IMR-90 (cell line): ENCODE measurements around the gene SMARCD1. TPM values are rescaled to one million over a fixed set of nuclear protein-coding genes. Genes with fewer than 3 reads are reported as not detected.

Experiments
- ATAC-seq: fragments of 200-7000 bp; cut with Tn5 transposase; 2 replicates; pipeline ENCODE4 v1.9.1; 2020; ENCODE audit warnings: low read depth, mild to moderate bottlenecking, moderate library complexity
- BruUV-seq: library from RNA; stranded (reverse); fragments of 400-500 nt; replicated peaks from 2 replicates; lab custom pipeline; 2021; lab: Mats Ljungman, UMichigan
- CTCF ChIA-PET: fragments of 300-600 bp; formaldehyde crosslinking; extraction: SDS; loops from one replicate; lab custom pipeline; 2021; ENCODE audit warnings: antibody characterized with exemption; lab: Yijun Ruan, JAX
- POLR2A ChIA-PET: fragments of 300-600 bp; sonication (Branson Sonifier 250); formaldehyde crosslinking; loops from one replicate; lab custom pipeline; 2022; ENCODE audit warnings: antibody characterized with exemption; ENCODE audit not compliant: unreplicated experiment; lab: Charles Lee
- DNase-seq: peaks from one replicate; pipeline ENCODE4 v3.0.0; 2013
- H2AFZ ChIP-seq: replicated peaks from 2 replicates; pipeline ENCODE3; 2013; ENCODE audit warnings: low read length, mild to moderate bottlenecking; ENCODE audit not compliant: poor library complexity
- H2AK5ac ChIP-seq: 2 replicates; pipeline ENCODE4 v1.6.1; 2013; ENCODE audit warnings: low read depth, low read length, inconsistent platforms
- H2AK9ac ChIP-seq: replicated peaks from 2 replicates; pipeline ENCODE3; 2013; ENCODE audit warnings: mild to moderate bottlenecking, low read depth, low read length, moderate library complexity; ENCODE audit not compliant: poor library complexity
- H2BK120ac ChIP-seq: 2 replicates; pipeline ENCODE4 v1.6.1; 2013; ENCODE audit warnings: low read depth, low read length, inconsistent platforms
- H2BK15ac ChIP-seq: 3 replicates; pipeline ENCODE4 v1.6.1; 2013; ENCODE audit warnings: low read depth, low read length, inconsistent platforms
- H2BK20ac ChIP-seq: 2 replicates; pipeline ENCODE4 v1.6.1; 2013; ENCODE audit warnings: low read depth, mild to moderate bottlenecking, inconsistent platforms, low read length, moderate library complexity
- H2BK5ac ChIP-seq: 2 replicates; pipeline ENCODE4 v1.6.1; 2013; ENCODE audit warnings: mild to moderate bottlenecking, low read depth, low read length, inconsistent platforms; ENCODE audit not compliant: poor library complexity, severe bottlenecking
- H3K14ac ChIP-seq: replicated peaks from 2 replicates; pipeline ENCODE4 v1.6.1; 2013; ENCODE audit warnings: low read depth, low read length, inconsistent platforms
- H3K18ac ChIP-seq: 2 replicates; pipeline ENCODE4 v1.6.1; 2013; ENCODE audit warnings: low read depth, low read length, control low read depth
- H3K23ac ChIP-seq: 2 replicates; pipeline ENCODE4 v1.6.1; 2013; ENCODE audit warnings: low read depth, low read length, inconsistent platforms
- H3K27ac ChIP-seq: 2 replicates; pipeline ENCODE4 v1.5.1; 2013; ENCODE audit warnings: mild to moderate bottlenecking, control low read depth, low read length; ENCODE audit not compliant: insufficient read depth
- H3K27me3 ChIP-seq: 2 replicates; pipeline ENCODE4 v1.6.1; 2013; ENCODE audit warnings: low read length; ENCODE audit not compliant: control insufficient read depth, insufficient read depth
- H3K36me3 ChIP-seq: 2 replicates; pipeline ENCODE4 v1.6.1; 2013; ENCODE audit warnings: low read length, mixed read lengths; ENCODE audit not compliant: control insufficient read depth, insufficient read depth
- H3K4ac ChIP-seq: 2 replicates; pipeline ENCODE4 v1.6.1; 2013; ENCODE audit warnings: low read depth, low read length, inconsistent platforms
- H3K4me1 ChIP-seq: 2 replicates; pipeline ENCODE4 v1.6.1; 2013; ENCODE audit warnings: low read length, mixed read lengths; ENCODE audit not compliant: control insufficient read depth, insufficient read depth
- H3K4me2 ChIP-seq: 2 replicates; pipeline ENCODE4 v1.6.1; 2013; ENCODE audit warnings: low read depth, mild to moderate bottlenecking, control low read depth, low read length, moderate library complexity
- H3K4me3 ChIP-seq: 2 replicates; pipeline ENCODE4 v1.5.1; 2013; ENCODE audit warnings: low read depth, mild to moderate bottlenecking, control low read depth, low read length, moderate library complexity; ENCODE audit not compliant: insufficient read depth
- H3K56ac ChIP-seq: 2 replicates; pipeline ENCODE4 v1.6.1; 2013; ENCODE audit warnings: low read length, inconsistent platforms; ENCODE audit not compliant: insufficient read depth; ENCODE audit errors: extremely low read depth
- H3K79me1 ChIP-seq, 2 experiments: 2 replicates each; pipeline ENCODE4 v1.6.1; 2013; ENCODE audit warnings: low read length in 2 of 2, inconsistent platforms in 1 of 2, low read depth in 1 of 2
- H3K9ac ChIP-seq: 2 replicates; pipeline ENCODE4 v1.6.1; 2013; ENCODE audit warnings: low read depth, low read length, control low read depth
- H3K9me1 ChIP-seq: 2 replicates; pipeline ENCODE4 v1.6.1; 2013; ENCODE audit warnings: low read length, inconsistent platforms; ENCODE audit not compliant: insufficient read depth
- H3K9me3 ChIP-seq: 2 replicates; pipeline ENCODE4 v1.6.1; 2013; ENCODE audit warnings: low read length; ENCODE audit not compliant: control insufficient read depth, insufficient read depth
- H4K20me1 ChIP-seq: 2 replicates; pipeline ENCODE4 v1.6.1; 2013; ENCODE audit warnings: low read length, inconsistent platforms; ENCODE audit not compliant: insufficient read depth
- H4K5ac ChIP-seq: 2 replicates; pipeline ENCODE4 v1.6.1; 2013; ENCODE audit warnings: mild to moderate bottlenecking, low read depth, low read length, control low read depth
- H4K8ac ChIP-seq, 2 experiments: 2 replicates each; pipeline ENCODE4 v1.6.1; 2013; ENCODE audit warnings: low read depth in 2 of 2, low read length in 2 of 2, control low read depth in 1 of 2, inconsistent platforms in 1 of 2
- H4K91ac ChIP-seq: 2 replicates; pipeline ENCODE4 v1.6.1; 2013; ENCODE audit warnings: low read depth, low read length, inconsistent platforms; ENCODE audit not compliant: insufficient read depth
- FOS ChIP-seq: fragments of 150-350 bp; IDR thresholded peaks from 2 replicates; pipeline ENCODE4 v1.6.1; 2016; ENCODE audit warnings: low read depth, low read length
- NFE2L2 ChIP-seq: fragments of 150-350 bp; IDR thresholded peaks from 2 replicates; pipeline ENCODE4 v1.6.1; 2016; ENCODE audit warnings: low read depth, mild to moderate bottlenecking, low read length
- RCOR1 ChIP-seq: IDR thresholded peaks from 2 replicates; pipeline ENCODE4 v1.6.1; 2012; ENCODE audit warnings: mild to moderate bottlenecking, low read length, improper control_type of control experiment; ENCODE audit not compliant: insufficient replicate concordance
- WGBS, 2 experiments: methylation state at CpG; one replicate each; pipeline versions ENCODE4 v1.1.5 to v1.1.7; 2013; ENCODE audit warnings: missing lambda C conversion rate in 2 of 2; ENCODE audit not compliant: insufficient read length in 1 of 2; ENCODE audit errors: extremely low coverage in 2 of 2; 5-methylcytosine and 5-hydroxymethylcytosine counted together
- dilution Hi-C: fragments of 300-500 bp; cut with HindIII; formaldehyde crosslinking; loops from one replicate; pipeline ENCODE4 v1.14.3; 2018; ENCODE audit warnings: low sequenced_read_pairs; ENCODE audit not compliant: unreplicated experiment
- in situ Hi-C: fragments of 300-500 bp; cut with MboI; formaldehyde crosslinking; loops from 3 replicates; pipeline ENCODE4 v1.14.3; 2019; ENCODE audit warnings: low sequenced_read_pairs, inconsistent platforms, mixed read lengths
- intact Hi-C: fragments of 100-400 bp; cut with micrococcal nuclease; formaldehyde crosslinking; loops from 2 replicates; pipeline ENCODE4 v1.10.0; 2022
- polyA plus RNA-seq, 3 experiments: library from polyadenylated mRNA; depleted of rRNA; stranded (reverse); fragments of >200 nt; gene quantifications; 2 replicates each; pipeline ENCODE4 v1.2.3, GENCODE V29; 2012; ENCODE audit warnings: low replicate concordance in 1 of 3
- total RNA-seq: library from RNA; depleted of rRNA; stranded (reverse); fragments of >200 nt; gene quantifications from 2 replicates; pipeline ENCODE4 v1.2.3, GENCODE V29; 2012

The SMARCD1 gene
- total and polyA plus RNA-seq, 2 of the 4 experiments (the other 2 are of a cell fraction): 28.1 to 47.9 TPM

- Histone ChIP-seq H3K4ac (no peak overlapping the region), H3K4me3 (no peak overlapping the region), H4K5ac (no peak overlapping the region), H2BK20ac (no peak overlapping the region), H2AFZ (no peak overlapping the region), H3K27me3 (no peaks in the 10 kb centered on the region), H3K14ac (no peak overlapping the region), H2AK5ac (no peak overlapping the region), H4K20me1 (no peaks in the 10 kb centered on the region; the same call in 1 of the 2 replicates), H2BK120ac (no peak overlapping the region), H3K9ac (no peak overlapping the region), H2BK5ac (no peak overlapping the region), H3K56ac (no peak overlapping the region), H4K8ac (no peak overlapping the region), H3K4me2 (no peak overlapping the region), H3K18ac (no peak overlapping the region), H4K91ac (no peak overlapping the region), H3K79me1 (peaks cover 25 to 70% of the 10 kb centered on the region in 2 experiments), H3K4me1 (no peaks in the 10 kb centered on the region), H3K9me3 (no peaks in the 10 kb centered on the region), H2BK15ac (no peak overlapping the region), H3K36me3 (peaks cover 26% of the 10 kb centered on the region), H2AK9ac (no peak overlapping the region), H3K23ac (no peak overlapping the region), H3K27ac (no peak overlapping the region), H3K9me1 (peaks cover 9% of the 10 kb centered on the region; the same call in 1 of the 2 replicates)
- DNase-seq (no peak), ATAC-seq (no peak)
- ChIA-PET POLR2A (no interaction called here), CTCF (interaction anchor here (0.6 to 1.2 kb wide), 2 partner anchors 8 to 115 kb away, joined by 3 read pairs; no protein-coding TSS in a partner anchor)
- intact Hi-C loops: no loop called here
- in situ Hi-C loops: no loop called here
- dilution Hi-C loops: no loop called here
- no CpG with 5 or more reads among the region's 2 CpGs for WGBS, 2 experiments
- BruUV-seq: no TSS peak
- TF ChIP-seq NFE2L2 (no peak), RCOR1 (no peak), FOS (no peak)
Measured at GRCh38 chr12:50119387-50119786, 34.2 kb downstream of the SMARCD1 start.
